ENCODE measurements around the gene NACC1. TPM values are rescaled to one million over a fixed set of nuclear protein-coding genes. Genes with fewer than 3 reads are reported as not detected.

The NACC1 gene
- total and polyA plus RNA-seq, 3 experiments from 2014 or later, result 3.9 to 111 (median 89.9) TPM

DNA sequence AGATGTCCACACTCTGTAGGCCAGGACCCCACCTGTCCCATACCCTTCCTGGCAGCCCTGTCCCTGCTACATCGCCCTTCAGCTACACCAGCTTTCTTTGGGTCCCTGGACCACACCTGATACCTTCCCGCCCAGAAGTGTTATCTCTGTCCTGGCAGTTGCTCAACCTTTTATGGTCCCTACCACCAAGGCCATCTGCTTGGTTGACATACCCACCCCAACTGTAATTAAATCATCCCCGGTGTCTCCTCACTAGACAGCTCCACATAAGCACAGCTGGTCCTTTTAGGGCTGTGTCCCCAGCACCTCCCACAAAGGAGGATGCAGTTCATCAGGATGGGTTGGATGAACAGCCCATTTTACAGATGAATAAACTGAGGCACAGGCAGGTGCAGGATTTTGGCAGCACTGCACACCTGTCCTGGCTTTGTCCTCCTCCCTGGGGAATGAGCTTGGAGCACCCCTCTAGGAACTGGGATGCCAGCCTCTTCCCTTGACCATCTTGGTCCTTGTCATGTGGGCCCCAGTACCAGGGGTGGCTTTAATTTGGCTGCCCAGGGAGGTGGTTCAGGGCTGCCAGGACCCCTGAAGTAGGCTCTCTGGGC, 12.9 kb downstream of the NACC1 start:
- Mint-ChIP-seq H3K36me3 (peaks cover 0 to 25% (median 0%) of the 10 kb centered on the region in 3 donors), H3K27ac (peak overlapping the region in 5 of 8 donors; percentile 29 to 87 (median 56)), H3K27me3 (peaks cover 0 to 2% of the 10 kb centered on the region in 2 donors), H3K4me3 (no peak overlapping the region), H3K4me1 (peaks cover 27 to 52% (median 31%) of the 10 kb centered on the region in 3 donors), H3K9me3 (no peaks in the 10 kb centered on the region)
- H3K27me3 ChIP-seq (ENCODE audit: insufficient read depth, low read length, poor library complexity, severe bottlenecking), result no peaks in the 10 kb centered on the region
- H3K4me3 ChIP-seq (ENCODE audit: low read length), result no peak overlapping the region
- no peak overlapping the region for H3K27ac ChIP-seq (ENCODE audit: low read depth, low read length)
- no peak for DNase-seq
- H3K9me3 ChIP-seq (ENCODE audit: low read length), result no peaks in the 10 kb centered on the region
- H3K36me3 ChIP-seq (ENCODE audit: insufficient read depth, low read length), result peaks cover under 1% of the 10 kb centered on the region
- ChIA-PET CTCF (no interaction called here), POLR2A (no interaction called here)
- H3K4me1 ChIP-seq (ENCODE audit: insufficient read depth, low read length), result peaks cover 17% of the 10 kb centered on the region

DNA sequence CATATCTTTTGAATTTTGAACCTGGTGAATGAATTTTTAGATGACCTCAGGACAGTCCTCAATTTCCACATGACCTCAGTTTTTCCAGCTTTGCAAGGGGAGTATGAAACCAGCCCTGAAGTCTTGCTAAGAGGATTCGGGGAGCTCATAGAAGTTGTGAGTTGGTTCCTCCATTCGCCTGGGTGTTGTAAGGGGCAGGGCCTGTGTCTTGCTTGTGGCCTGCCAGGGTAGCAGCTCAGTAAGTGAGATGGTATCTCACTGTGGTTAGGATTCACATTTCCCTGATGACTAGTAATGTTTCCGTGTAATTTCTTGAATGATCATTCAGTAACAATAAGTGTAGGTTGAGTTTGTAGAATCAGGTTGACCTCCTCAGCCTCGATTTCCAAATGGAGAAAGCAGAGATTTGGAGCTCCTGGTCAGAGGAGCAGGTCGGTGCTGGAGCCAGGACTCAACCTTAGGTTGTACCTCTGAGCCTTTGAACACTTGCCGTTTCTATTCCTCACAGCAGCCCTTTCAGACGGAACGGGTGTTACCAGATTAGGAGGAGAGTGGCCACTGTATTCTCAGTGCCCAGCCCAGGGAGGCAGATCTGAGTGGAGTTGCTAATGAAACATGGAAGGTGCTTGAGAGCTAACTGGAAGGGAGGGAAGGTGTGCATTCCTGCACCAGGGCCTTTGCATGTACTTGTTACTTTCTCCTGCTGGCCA, 14.6 kb downstream of the NACC1 start:
- H3K27ac ChIP-seq (ENCODE audit: low read depth, low read length), result no peak overlapping the region
- Mint-ChIP-seq H3K27me3 (peaks cover 0 to 2% of the 10 kb centered on the region in 2 donors), H3K9me3 (no peaks in the 10 kb centered on the region), H3K4me3 (peak overlapping the region in 6 of 7 donors; percentile 42 to 68 (median 62)), H3K36me3 (peaks cover 0 to 40% (median 0%) of the 10 kb centered on the region in 3 donors), H3K27ac (peak overlapping the region in 7 of 8 donors; percentile 12 to 97 (median 85)), H3K4me1 (peaks cover 27 to 49% (median 31%) of the 10 kb centered on the region in 3 donors)
- peaks cover 3% of the 10 kb centered on the region for H3K36me3 ChIP-seq (ENCODE audit: insufficient read depth, low read length)
- H3K9me3 ChIP-seq (ENCODE audit: low read length), result no peaks in the 10 kb centered on the region
- H3K4me3 ChIP-seq (ENCODE audit: low read length), result no peak overlapping the region
- peak in 4 of 5 donors; percentile 31 to 66 (median 39) for DNase-seq
- POLR2A ChIA-PET, result interaction anchor here (0.5 kb wide), 1 partner anchor 83 kb away, joined by 7 read pairs; no protein-coding TSS in a partner anchor
- H3K4me1 ChIP-seq (ENCODE audit: insufficient read depth, low read length), result peaks cover 17% of the 10 kb centered on the region
- CTCF ChIA-PET, result interaction anchor here (1.2 to 1.8 kb wide), 3 partner anchors 9 to 72 kb away, joined by 3 to 5 read pairs (median 3); no protein-coding TSS in a partner anchor
- H3K27me3 ChIP-seq (ENCODE audit: insufficient read depth, low read length, poor library complexity, severe bottlenecking), result no peaks in the 10 kb centered on the region

DNA sequence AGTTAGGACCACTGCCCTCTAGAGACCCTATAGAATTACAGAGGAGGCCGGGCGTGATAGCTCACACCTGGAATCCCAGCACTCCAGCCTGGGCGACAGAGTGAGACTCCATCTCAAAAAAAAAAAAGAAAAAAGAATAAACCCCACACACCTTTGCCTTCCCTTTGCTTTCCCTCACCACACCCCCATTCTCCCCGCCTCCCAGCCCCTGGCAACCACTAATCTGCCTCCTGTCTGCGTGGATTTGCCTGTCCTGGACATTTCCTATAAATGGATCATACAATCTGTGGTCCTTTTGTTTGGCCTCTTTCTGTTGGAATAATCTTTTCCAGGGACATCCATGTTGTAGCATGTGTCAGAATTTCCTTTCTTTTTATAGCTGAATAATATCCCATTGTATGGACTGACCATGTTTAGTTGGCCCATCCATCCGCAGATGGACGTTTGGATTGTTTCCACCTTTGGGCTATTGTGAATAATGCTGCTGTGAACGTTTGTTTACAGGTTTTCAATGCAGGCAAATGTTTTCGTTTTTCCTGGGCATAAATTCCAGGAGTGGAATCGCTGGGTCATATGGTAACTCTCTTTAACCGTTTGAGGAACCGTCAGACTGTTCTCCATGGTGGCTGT, 15.3 kb downstream of the NACC1 start:
- Mint-ChIP-seq H3K36me3 (peaks cover 0 to 47% (median 0%) of the 10 kb centered on the region in 3 donors), H3K27me3 (peaks cover 0 to 2% of the 10 kb centered on the region in 2 donors), H3K9me3 (no peaks in the 10 kb centered on the region), H3K4me1 (peaks cover 22 to 42% (median 26%) of the 10 kb centered on the region in 3 donors), H3K4me3 (no peak overlapping the region), H3K27ac (peak overlapping the region in 6 of 8 donors; percentile 17 to 97 (median 67))
- Histone ChIP-seq H3K9me3 (ENCODE audit: low read length) (no peaks in the 10 kb centered on the region), H3K27me3 (ENCODE audit: insufficient read depth, low read length, poor library complexity, severe bottlenecking) (no peaks in the 10 kb centered on the region), H3K4me3 (ENCODE audit: low read length) (no peak overlapping the region), H3K27ac (ENCODE audit: low read depth, low read length) (no peak overlapping the region), H3K4me1 (ENCODE audit: insufficient read depth, low read length) (peaks cover 17% of the 10 kb centered on the region), H3K36me3 (ENCODE audit: insufficient read depth, low read length) (peaks cover 3% of the 10 kb centered on the region)
- DNase-seq, result no peak
- ChIA-PET CTCF (interaction anchor here (1.2 to 1.8 kb wide), 2 partner anchors 10 to 29 kb away, joined by 3 to 5 read pairs; no protein-coding TSS in a partner anchor), POLR2A (no interaction called here)

DNA sequence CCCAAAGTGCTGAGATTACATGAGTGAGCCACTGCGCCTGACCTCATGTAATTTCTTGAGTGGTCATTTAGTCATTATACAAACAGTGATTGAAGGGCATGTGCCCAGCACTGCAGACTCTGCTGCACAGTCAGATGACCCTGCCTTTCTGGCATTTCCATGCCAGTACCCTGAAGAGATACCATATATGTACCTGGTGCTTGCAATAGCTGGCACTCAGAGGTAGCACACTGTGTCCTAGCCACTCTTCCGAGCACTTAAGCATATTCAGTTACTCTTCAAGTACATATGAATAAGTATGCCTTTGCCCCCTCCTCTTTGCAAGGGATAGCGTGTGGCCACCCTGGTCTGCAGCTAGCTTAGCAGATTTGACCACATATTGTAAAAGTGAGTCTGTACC, 16.6 kb downstream of the NACC1 start:
- Histone ChIP-seq H3K27ac (ENCODE audit: low read depth, low read length) (no peak overlapping the region), H3K4me3 (ENCODE audit: low read length) (no peak overlapping the region), H3K36me3 (ENCODE audit: insufficient read depth, low read length) (peaks cover 3% of the 10 kb centered on the region), H3K27me3 (ENCODE audit: insufficient read depth, low read length, poor library complexity, severe bottlenecking) (no peaks in the 10 kb centered on the region), H3K9me3 (ENCODE audit: low read length) (no peaks in the 10 kb centered on the region), H3K4me1 (ENCODE audit: insufficient read depth, low read length) (peaks cover 17% of the 10 kb centered on the region)
- no peak for DNase-seq
- Mint-ChIP-seq H3K36me3 (peaks cover 0 to 58% (median 0%) of the 10 kb centered on the region in 3 donors), H3K4me1 (peaks cover 19 to 36% (median 26%) of the 10 kb centered on the region in 3 donors), H3K4me3 (no peak overlapping the region), H3K9me3 (no peaks in the 10 kb centered on the region), H3K27me3 (peaks cover 0 to 2% of the 10 kb centered on the region in 2 donors), H3K27ac (peak overlapping the region in 2 of 8 donors; percentile 27 to 47)
- POLR2A ChIA-PET, result no interaction called here
- CTCF ChIA-PET, result no interaction called here

DNA sequence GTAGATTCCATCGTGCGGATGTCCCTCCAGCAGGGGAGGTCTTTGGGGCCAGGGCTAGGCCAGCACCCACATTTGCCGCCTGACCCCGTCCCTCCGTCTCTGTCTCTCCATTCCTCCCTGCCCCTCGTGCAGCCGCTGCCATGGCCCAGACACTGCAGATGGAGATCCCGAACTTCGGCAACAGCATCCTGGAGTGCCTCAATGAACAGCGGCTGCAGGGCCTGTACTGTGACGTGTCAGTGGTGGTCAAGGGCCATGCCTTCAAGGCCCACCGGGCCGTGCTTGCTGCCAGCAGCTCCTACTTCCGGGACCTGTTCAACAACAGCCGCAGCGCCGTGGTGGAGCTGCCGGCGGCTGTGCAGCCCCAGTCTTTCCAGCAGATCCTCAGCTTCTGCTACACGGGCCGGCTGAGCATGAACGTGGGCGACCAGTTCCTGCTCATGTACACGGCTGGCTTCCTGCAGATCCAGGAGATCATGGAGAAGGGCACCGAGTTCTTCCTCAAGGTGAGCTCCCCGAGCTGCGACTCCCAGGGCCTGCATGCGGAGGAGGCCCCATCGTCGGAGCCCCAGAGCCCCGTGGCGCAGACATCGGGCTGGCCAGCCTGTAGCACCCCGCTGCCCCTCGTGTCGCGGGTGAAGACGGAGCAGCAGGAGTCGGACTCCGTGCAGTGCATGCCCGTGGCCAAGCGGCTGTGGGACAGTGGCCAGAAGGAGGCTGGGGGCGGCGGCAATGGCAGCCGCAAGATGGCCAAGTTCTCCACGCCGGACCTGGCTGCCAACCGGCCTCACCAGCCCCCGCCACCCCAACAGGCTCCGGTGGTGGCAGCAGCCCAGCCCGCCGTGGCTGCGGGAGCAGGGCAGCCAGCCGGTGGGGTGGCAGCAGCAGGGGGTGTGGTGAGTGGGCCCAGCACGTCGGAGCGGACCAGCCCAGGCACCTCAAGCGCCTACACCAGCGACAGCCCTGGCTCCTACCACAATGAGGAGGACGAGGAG, 17.3 kb downstream of the NACC1 start:
- Histone ChIP-seq H3K27me3 (ENCODE audit: insufficient read depth, low read length, poor library complexity, severe bottlenecking) (no peaks in the 10 kb centered on the region), H3K9me3 (ENCODE audit: low read length) (no peaks in the 10 kb centered on the region), H3K4me1 (ENCODE audit: insufficient read depth, low read length) (peaks cover 17% of the 10 kb centered on the region), H3K4me3 (ENCODE audit: low read length) (no peak overlapping the region), H3K36me3 (ENCODE audit: insufficient read depth, low read length) (peaks cover 3% of the 10 kb centered on the region), H3K27ac (ENCODE audit: low read depth, low read length) (no peak overlapping the region)
- DNase-seq, result no peak
- no peak overlapping the region for H3K27ac Mint-ChIP-seq
- peaks cover 0 to 60% (median 0%) of the 10 kb centered on the region in 3 donors for H3K36me3 Mint-ChIP-seq
- peaks cover 18 to 30% (median 26%) of the 10 kb centered on the region in 3 donors for H3K4me1 Mint-ChIP-seq
- ChIA-PET POLR2A (no interaction called here), CTCF (no interaction called here)
- no peak overlapping the region for H3K4me3 Mint-ChIP-seq
- no peaks in the 10 kb centered on the region for H3K9me3 Mint-ChIP-seq
- peaks cover 0 to 2% of the 10 kb centered on the region in 2 donors for H3K27me3 Mint-ChIP-seq

DNA sequence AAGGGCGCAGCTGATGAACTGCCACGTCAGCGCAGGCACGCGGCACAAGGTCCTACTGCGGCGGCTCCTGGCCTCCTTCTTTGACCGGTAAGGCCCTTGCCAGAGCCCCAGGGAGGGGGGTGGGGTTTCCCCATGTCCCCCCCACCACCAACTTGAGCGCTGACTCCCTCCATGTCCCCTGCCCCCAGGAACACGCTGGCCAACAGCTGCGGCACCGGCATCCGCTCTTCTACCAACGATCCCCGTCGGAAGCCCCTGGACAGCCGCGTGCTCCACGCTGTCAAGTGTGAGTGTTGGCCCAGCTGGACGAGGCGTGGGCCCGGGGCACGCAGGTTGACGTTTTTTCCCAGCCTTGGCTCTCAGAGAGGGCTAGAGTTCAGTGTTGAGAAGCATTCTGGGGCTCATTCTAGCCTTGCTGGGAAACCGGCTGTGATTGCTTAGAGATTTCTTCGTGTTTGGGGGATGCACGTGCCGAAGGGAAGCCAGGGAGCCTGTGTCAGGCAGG, 19.3 kb downstream of the NACC1 start:
- H3K4me1 Mint-ChIP-seq, result peaks cover 11 to 19% (median 14%) of the 10 kb centered on the region in 3 donors
- CTCF ChIA-PET, result interaction anchor here (1.3 kb wide), 1 partner anchor 9 kb away, joined by 3 read pairs; no protein-coding TSS in a partner anchor
- POLR2A ChIA-PET, result no interaction called here
- H3K4me3 Mint-ChIP-seq, result no peak overlapping the region
- Histone ChIP-seq H3K4me3 (ENCODE audit: low read length) (no peak overlapping the region), H3K9me3 (ENCODE audit: low read length) (no peaks in the 10 kb centered on the region), H3K36me3 (ENCODE audit: insufficient read depth, low read length) (peaks cover 3% of the 10 kb centered on the region), H3K27ac (ENCODE audit: low read depth, low read length) (no peak overlapping the region), H3K4me1 (ENCODE audit: insufficient read depth, low read length) (peaks cover 14% of the 10 kb centered on the region), H3K27me3 (ENCODE audit: insufficient read depth, low read length, poor library complexity, severe bottlenecking) (no peaks in the 10 kb centered on the region)
- peak overlapping the region in 1 of 8 donors; percentile 17 for H3K27ac Mint-ChIP-seq
- DNase-seq, result no peak
- H3K27me3 Mint-ChIP-seq, result no peaks in the 10 kb centered on the region
- H3K9me3 Mint-ChIP-seq, result no peaks in the 10 kb centered on the region
- peaks cover 0 to 61% (median 0%) of the 10 kb centered on the region in 3 donors for H3K36me3 Mint-ChIP-seq

DNA sequence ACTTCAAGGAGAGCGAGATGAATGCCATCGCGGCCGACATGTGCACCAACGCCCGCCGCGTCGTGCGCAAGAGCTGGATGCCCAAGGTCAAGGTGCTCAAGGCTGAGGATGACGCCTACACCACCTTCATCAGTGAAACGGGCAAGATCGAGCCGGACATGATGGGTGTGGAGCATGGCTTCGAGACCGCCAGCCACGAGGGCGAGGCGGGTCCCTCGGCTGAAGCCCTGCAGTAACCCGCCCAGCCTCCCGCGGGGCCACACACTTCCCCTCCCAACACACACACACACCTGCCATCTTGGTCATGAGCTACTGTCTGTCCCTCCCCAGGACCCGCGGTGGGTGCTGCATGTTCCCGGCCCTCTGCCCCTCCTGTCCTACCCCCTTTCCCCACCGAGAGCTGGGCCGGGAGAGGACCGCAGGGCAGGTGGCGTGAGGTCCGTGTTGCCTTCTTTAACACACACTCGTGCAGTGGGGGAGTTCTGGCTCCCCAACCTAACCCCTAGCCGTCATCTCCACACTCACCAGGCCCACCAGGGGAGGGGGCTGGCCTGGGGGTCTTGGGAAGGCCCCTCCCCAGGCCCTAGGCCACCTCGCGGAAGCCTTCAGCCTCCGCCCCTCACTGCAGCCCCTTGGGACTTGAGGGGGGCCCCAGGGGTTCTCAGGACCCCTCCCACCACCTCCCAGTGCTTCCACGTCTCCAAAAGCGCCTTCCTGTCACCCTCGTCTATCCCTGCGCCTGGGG, 20.3 kb downstream of the NACC1 start:
- Mint-ChIP-seq H3K4me1 (peaks cover 2 to 9% (median 4%) of the 10 kb centered on the region in 3 donors), H3K9me3 (no peaks in the 10 kb centered on the region), H3K27me3 (no peaks in the 10 kb centered on the region), H3K36me3 (peaks cover 0 to 56% (median 0%) of the 10 kb centered on the region in 3 donors), H3K27ac (no peak overlapping the region), H3K4me3 (no peak overlapping the region)
- no peak overlapping the region for H3K27ac ChIP-seq (ENCODE audit: low read depth, low read length)
- ChIA-PET CTCF (no interaction called here), POLR2A (no interaction called here)
- H3K9me3 ChIP-seq (ENCODE audit: low read length), result no peaks in the 10 kb centered on the region
- peaks cover 3% of the 10 kb centered on the region for H3K36me3 ChIP-seq (ENCODE audit: insufficient read depth, low read length)
- H3K27me3 ChIP-seq (ENCODE audit: insufficient read depth, low read length, poor library complexity, severe bottlenecking), result no peaks in the 10 kb centered on the region
- no peak for DNase-seq
- H3K4me3 ChIP-seq (ENCODE audit: low read length), result no peak overlapping the region
- peaks cover 4% of the 10 kb centered on the region for H3K4me1 ChIP-seq (ENCODE audit: insufficient read depth, low read length)
